HepG2 (cell line): ENCODE data around the gene CNOT2. TPM values are rescaled to one million over a fixed set of nuclear protein-coding genes. Genes with fewer than 3 reads are reported as not detected.

Source experiments
- ATAC-seq: fragments of 200-7000 bp; cut with Tn5 transposase; 3 replicates; pipeline ENCODE4 v1.9.1; 2020; ENCODE audit warnings: mild to moderate bottlenecking, moderate library complexity
- BruUV-seq: library from RNA; stranded (reverse); fragments of 400-500 nt; replicated peaks from 2 replicates; lab custom pipeline; 2021; lab: Mats Ljungman, UMichigan
- CTCF ChIA-PET: fragments of 300-600 bp; formaldehyde crosslinking; extraction: SDS; loops from one replicate; lab custom pipeline; 2021; ENCODE audit warnings: low total read pairs, inconsistent platforms, low intra/inter-chr PET ratio; lab: Yijun Ruan, JAX
- POLR2A ChIA-PET: fragments of 350-600 bp; sonication (Branson Sonifier 250); formaldehyde crosslinking; loops from one replicate; lab custom pipeline; 2020; ENCODE audit warnings: antibody characterized with exemption, inconsistent platforms; lab: Yijun Ruan, JAX
- DNase-seq: peaks from one replicate; pipeline ENCODE4 v3.0.0-alpha.2; 2015; ENCODE audit warnings: low spot score
- FAIRE-seq: peaks from 3 replicates; lab custom pipeline; 2011; peaks lifted over from hg19 to GRCh38; lab: Jason Lieb, UNC
- H2AFZ ChIP-seq: one replicate; pipeline ENCODE4 v1.6.1; 2011; ENCODE audit warnings: low read length, inconsistent platforms
- H3K27ac ChIP-seq: fragments of 300-600 bp; 3 replicates; pipeline ENCODE4 v1.8.0; 2011; ENCODE audit warnings: mixed run types, mild to moderate bottlenecking, mixed read lengths, low read length, inconsistent platforms; ENCODE audit not compliant: insufficient read depth; ENCODE audit errors: extremely low read length
- H3K27me3 ChIP-seq, 2 experiments: fragments of 200-600 bp in 1 of 2; 2 replicates in 1 of 2; 3 replicates in 1 of 2; pipeline versions ENCODE4 v1.6.0 to v1.8.0; 2011; ENCODE audit warnings: low read length in 2 of 2, mild to moderate bottlenecking in 2 of 2, moderate library complexity in 2 of 2, inconsistent platforms in 1 of 2; ENCODE audit not compliant: insufficient read depth in 2 of 2, control insufficient read depth in 1 of 2
- H3K36me3 ChIP-seq, 2 experiments: fragments of 200-600 bp in 1 of 2; replicated peaks in 1 of 2; 2 replicates in 1 of 2; 3 replicates in 1 of 2; pipeline versions ENCODE4 v1.5.1 to v1.8.0; 2011; ENCODE audit warnings: low read length in 2 of 2, inconsistent platforms in 1 of 2; ENCODE audit not compliant: insufficient read depth in 2 of 2, control insufficient read depth in 1 of 2
- H3K4me1 ChIP-seq: 2 replicates; pipeline ENCODE4 v1.5.1; 2012; ENCODE audit warnings: low read length, inconsistent platforms; ENCODE audit not compliant: insufficient read depth
- H3K4me2 ChIP-seq: 2 replicates; pipeline ENCODE4 v1.6.0; 2011; ENCODE audit warnings: low read depth, low read length, inconsistent platforms
- H3K4me3 ChIP-seq, 3 experiments: fragments of 200-600 bp in 1 of 3; sonication (generic), shearing (Covaris generic) in 1 of 3; replicated peaks in 1 of 3; 2 replicates each; pipeline ENCODE4 v1.5.1; 2011 to 2016; ENCODE audit warnings: low read length in 3 of 3, inconsistent platforms in 2 of 3, low read depth in 2 of 3, mild to moderate bottlenecking in 2 of 3, control low read depth in 1 of 3, mixed read lengths in 1 of 3; ENCODE audit not compliant: insufficient read depth in 1 of 3
- H3K79me2 ChIP-seq: one replicate; pipeline ENCODE4 v1.6.1; 2011; ENCODE audit warnings: low read length, inconsistent platforms; ENCODE audit not compliant: insufficient read depth
- H3K9ac ChIP-seq: 2 replicates; pipeline ENCODE4 v1.6.0; 2011; ENCODE audit warnings: mild to moderate bottlenecking, low read depth, low read length, inconsistent platforms; ENCODE audit not compliant: insufficient read depth
- H3K9me3 ChIP-seq: 2 replicates; pipeline ENCODE4 v1.5.1; 2012; ENCODE audit warnings: mild to moderate bottlenecking, low read length
- H4K20me1 ChIP-seq: 2 replicates; pipeline ENCODE4 v1.6.0; 2011; ENCODE audit warnings: inconsistent platforms, mild to moderate bottlenecking, low read length, moderate library complexity; ENCODE audit not compliant: insufficient read depth
- BORCS8-MEF2B ChIP-seq: sonication (generic); formaldehyde crosslinking; IDR thresholded peaks from 2 replicates; pipeline ENCODE4 v1.8.0; 2022; ENCODE audit warnings: mild to moderate bottlenecking, missing genetic modification reagents
- FIP1L1 ChIP-seq: fragments of 200-400 bp; formaldehyde crosslinking; IDR thresholded peaks from 2 replicates; pipeline ENCODE4 v1.6.1; 2018; ENCODE audit warnings: low read depth, mild to moderate bottlenecking, low read length, moderate library complexity, borderline replicate concordance; ENCODE audit not compliant: insufficient read depth
- GATAD1 ChIP-seq: IDR thresholded peaks from 2 replicates; pipeline ENCODE4 v1.6.1; 2016; ENCODE audit warnings: missing genetic modification reagents, missing compliant biosample characterization
- GTF2F1 ChIP-seq: fragments of 150-350 bp; IDR thresholded peaks from 2 replicates; pipeline ENCODE4 v1.6.1; 2014; ENCODE audit warnings: low read length
- HIVEP1 ChIP-seq: sonication (generic); formaldehyde crosslinking; IDR thresholded peaks from 2 replicates; pipeline ENCODE4 v1.4.0; 2020; ENCODE audit warnings: mild to moderate bottlenecking, missing genetic modification reagents
- KLF9 ChIP-seq: IDR thresholded peaks from 2 replicates; pipeline ENCODE4 v1.6.1; 2016; ENCODE audit warnings: low read depth
- ONECUT2 ChIP-seq: sonication (generic); formaldehyde crosslinking; IDR thresholded peaks from 2 replicates; pipeline ENCODE4 v1.4.0; 2020; ENCODE audit warnings: missing genetic modification reagents
- ZFP36L2 ChIP-seq: sonication (generic); formaldehyde crosslinking; IDR thresholded peaks from 2 replicates; pipeline ENCODE4 v1.4.0; 2020; ENCODE audit warnings: missing genetic modification reagents
- ZNF24 ChIP-seq: fragments of 450-650 bp; IDR thresholded peaks from 2 replicates; pipeline ENCODE4 v1.6.1; 2017; ENCODE audit warnings: antibody characterized with exemption, mild to moderate bottlenecking
- ZNF841 ChIP-seq: sonication (generic); formaldehyde crosslinking; IDR thresholded peaks from 2 replicates; pipeline ENCODE4 v1.8.1; 2023; ENCODE audit warnings: missing genetic modification reagents, borderline replicate concordance
- WGBS: methylation state at CpG from one replicate; pipeline ENCODE4 v1.1.6; 2017; ENCODE audit warnings: low lambda C conversion rate; 5-methylcytosine and 5-hydroxymethylcytosine counted together
- in situ Hi-C: cut with HindIII; loops from 2 replicates; pipeline ENCODE4 v1.10.0; 2017; ENCODE audit warnings: low pct_unique_long_range_greater_than_20kb; ENCODE audit not compliant: extremely low pct_ligation_motif_present
- intact Hi-C: fragments of 100-400 bp; cut with micrococcal nuclease; formaldehyde crosslinking; loops from one replicate; pipeline ENCODE4 v1.10.0; 2022; ENCODE audit not compliant: unreplicated experiment
- polyA plus RNA-seq, 8 experiments: library from polyadenylated mRNA; depleted of rRNA in 3 of 8; stranded (reverse) in 7 of 8; unstranded in 1 of 8; fragments of >200 nt; fragmentation: Illumina TruSeq in 4 of 8; extraction: Trizol in 4 of 8; gene quantifications; 2 replicates each; pipeline versions ENCODE4 v1.2.1 to v1.2.3, GENCODE V29; 2011 to 2016; ENCODE audit warnings: low read depth in 4 of 8, missing spikeins in 1 of 8, mixed read lengths in 1 of 8; ENCODE audit not compliant: insufficient read depth in 1 of 8
- total RNA-seq, 5 experiments: library from RNA; depleted of rRNA; stranded (reverse); fragments of >200 nt; fragmentation: Illumina TruSeq; extraction: Trizol; gene quantifications; 2 replicates each; pipeline ENCODE4 v1.2.3, GENCODE V29; 2016; ENCODE audit warnings: low read depth in 1 of 5
- TF ChIP-seq, protein P1 (sequence below): sonication (generic); formaldehyde crosslinking; IDR thresholded peaks from 2 replicates; pipeline ENCODE4 v1.5.0; 2020; ENCODE audit warnings: mild to moderate bottlenecking, missing genetic modification reagents, borderline replicate concordance

The CNOT2 gene
- total and polyA plus RNA-seq, 2 of the 13 experiments (the other 11 are each of a cell fraction or from before 2014, with no cell fraction given), result 54.5 to 76.6 TPM

DNA sequence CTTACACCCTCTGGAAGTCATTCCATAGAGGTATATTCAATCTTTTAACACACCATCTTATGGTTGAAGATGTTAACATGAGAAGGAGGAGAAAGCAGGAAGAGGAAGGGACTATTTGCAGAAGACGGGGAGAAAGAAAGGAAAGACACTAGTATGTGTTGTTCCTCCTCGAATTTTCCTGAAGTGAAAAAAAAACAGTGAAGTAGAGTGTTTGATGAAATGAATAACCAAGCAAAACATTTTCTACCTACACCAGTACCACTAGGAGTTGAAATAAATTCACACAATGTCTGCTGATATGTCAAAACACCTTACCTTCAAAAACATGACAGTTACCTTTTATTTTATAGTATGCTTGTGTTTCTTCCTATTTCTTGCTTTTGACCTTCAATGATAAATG lies 1.4 kb upstream of the CNOT2 start:
- Histone ChIP-seq H3K4me1 (peaks cover 40% of the 10 kb centered on the region), H3K27me3 (no peaks in the 10 kb centered on the region; a peak in 1 of 5 replicates), H3K9ac (peak overlapping the region; percentile 92; the same call in 1 of the 2 replicates), H3K4me2 (peak overlapping the region; percentile 79), H3K27ac (peak overlapping the region; percentile 98), H2AFZ (no peak overlapping the region), H3K36me3 (peaks cover 0 to 12% of the 10 kb centered on the region in 2 experiments; a peak in 1 of 5 replicates), H3K9me3 (no peaks in the 10 kb centered on the region), H4K20me1 (peaks cover 23% of the 10 kb centered on the region; the same call in 1 of the 2 replicates), H3K79me2 (peaks cover 46% of the 10 kb centered on the region), H3K4me3 (peak overlapping the region; percentile 83 to 91 (median 91); a peak in 5 of 6 replicates)
- no peak for FAIRE-seq
- intact Hi-C loops, result loop anchor here (2.0 to 10.0 kb wide), 4 partner anchors 29 to 340 kb away; partner anchors contain the start of gene KCNMB4
- TF ChIP-seq KLF9 (CRISPR knock-in tag) (no peak), HIVEP1 (CRISPR knock-in tag) (no peak), ZNF24 (no peak), ONECUT2 (CRISPR knock-in tag) (no peak), ZNF841 (CRISPR knock-in tag) (no peak), GATAD1 (CRISPR knock-in tag) (no peak), GTF2F1 (no peak), ZFP36L2 (no peak), FIP1L1 (no peak), BORCS8-MEF2B (CRISPR knock-in tag) (no peak)
- TF ChIP-seq, protein P1, sequence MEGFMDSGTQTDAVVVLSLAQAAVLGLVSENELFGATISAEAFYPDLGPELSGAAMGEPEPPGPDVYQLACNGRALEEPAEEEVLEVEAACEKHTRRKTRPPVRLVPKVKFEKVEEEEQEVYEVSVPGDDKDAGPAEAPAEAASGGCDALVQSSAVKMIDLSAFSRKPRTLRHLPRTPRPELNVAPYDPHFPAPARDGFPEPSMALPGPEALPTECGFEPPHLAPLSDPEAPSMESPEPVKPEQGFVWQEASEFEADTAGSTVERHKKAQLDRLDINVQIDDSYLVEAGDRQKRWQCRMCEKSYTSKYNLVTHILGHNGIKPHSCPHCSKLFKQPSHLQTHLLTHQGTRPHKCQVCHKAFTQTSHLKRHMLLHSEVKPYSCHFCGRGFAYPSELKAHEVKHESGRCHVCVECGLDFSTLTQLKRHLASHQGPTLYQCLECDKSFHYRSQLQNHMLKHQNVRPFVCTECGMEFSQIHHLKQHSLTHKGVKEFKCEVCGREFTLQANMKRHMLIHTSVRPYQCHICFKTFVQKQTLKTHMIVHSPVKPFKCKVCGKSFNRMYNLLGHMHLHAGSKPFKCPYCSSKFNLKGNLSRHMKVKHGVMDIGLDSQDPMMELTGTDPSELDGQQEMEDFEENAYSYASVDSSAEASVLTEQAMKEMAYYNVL (CRISPR knock-in tag), result no peak
- 61% methylated on average over 2 of the region's 2 CpGs for WGBS
- ATAC-seq, result no peak
- in situ Hi-C loops, result loop anchor here (5.0 kb wide), 1 partner anchor 125 kb away; the partner anchor contains the start of gene KCNMB4
- no TSS peak for BruUV-seq
- ChIA-PET CTCF (no interaction called here), POLR2A (interaction anchor here (1.1 kb wide), 1 partner anchor 29 kb away, joined by 5 read pairs; no protein-coding TSS in a partner anchor)
- no peak for DNase-seq
